ENCODE data around the gene SRPK1.

The SRPK1 gene

DNA sequence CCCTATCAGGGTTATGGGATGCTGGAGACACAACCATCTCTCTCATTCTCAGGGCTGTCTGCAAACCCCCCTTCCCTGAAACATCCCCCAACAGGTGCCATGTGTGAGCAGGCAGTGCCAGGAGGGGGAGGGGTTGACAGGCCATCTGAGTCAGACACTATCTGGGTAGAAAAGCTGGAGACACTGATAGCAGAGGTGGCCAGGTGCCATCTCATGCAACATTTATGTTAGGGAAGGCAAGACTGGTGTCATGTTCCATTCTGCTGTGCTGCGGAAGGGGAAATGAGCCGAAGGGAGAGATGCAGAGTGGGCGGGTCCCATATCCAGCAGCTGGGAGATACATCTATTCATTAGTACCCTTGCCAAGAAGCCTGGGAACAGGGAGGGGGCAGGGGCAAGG, 112.2 kb downstream of the SRPK1 start:
- Histone ChIP-seq H3K9me3 (ENCODE audit: severe bottlenecking) (no peaks in the 10 kb centered on the region), H3K27ac (no peak overlapping the region), H3K36me3 (no peaks in the 10 kb centered on the region)

DNA sequence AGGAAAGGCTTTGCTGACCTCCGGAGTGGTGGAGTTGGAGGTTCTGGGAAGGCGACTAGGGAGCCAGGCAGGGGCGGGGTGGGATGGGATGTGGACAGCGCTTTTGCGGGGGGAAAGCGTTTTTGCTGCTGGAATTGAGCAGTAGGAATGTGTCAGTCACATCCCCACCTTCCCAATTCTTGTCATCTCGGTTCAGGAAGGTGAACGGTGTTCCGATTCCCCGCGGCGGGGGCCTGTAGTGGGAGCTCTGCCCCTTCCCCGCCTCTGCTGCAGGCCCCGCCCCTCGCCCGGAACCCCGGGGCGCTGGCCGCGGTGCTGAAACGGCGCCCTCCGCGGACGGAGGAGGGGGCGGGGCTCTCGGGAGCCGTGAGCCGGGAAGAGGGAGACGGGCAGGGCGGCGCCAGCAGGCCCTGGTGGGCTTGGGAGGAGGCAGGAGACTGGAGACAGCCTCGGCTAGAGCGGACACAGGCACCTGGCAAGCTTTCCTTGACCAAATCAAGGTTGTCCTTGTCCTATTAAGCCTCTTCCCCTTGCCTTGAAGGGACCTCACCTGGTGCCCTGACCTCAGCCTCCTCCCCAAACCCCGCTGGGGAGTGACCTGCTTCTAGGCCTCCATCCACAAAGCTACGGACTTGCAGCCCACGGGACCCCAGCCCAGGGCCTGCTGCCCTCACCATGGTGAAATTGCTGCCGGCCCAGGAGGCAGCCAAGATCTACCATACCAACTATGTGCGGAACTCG, 115.7 kb downstream of the SRPK1 start, which contains the start of gene LHFPL5:
LHFPL5 (plus strand) TSS at position 357 of the 741 bp plus-strand sequence; CDS start at position 676, 319 bp downstream.
- no peaks in the 10 kb centered on the region for H3K27me3 ChIP-seq (ENCODE audit: insufficient read depth, low read depth, severe bottlenecking)
- no peaks in the 10 kb centered on the region for H3K36me3 ChIP-seq
- H3K9me3 ChIP-seq (ENCODE audit: severe bottlenecking) = no peaks in the 10 kb centered on the region
- H3K27ac ChIP-seq = peak within 1 kb of the TSS; percentile 58
- TF ChIP-seq, protein P1, sequence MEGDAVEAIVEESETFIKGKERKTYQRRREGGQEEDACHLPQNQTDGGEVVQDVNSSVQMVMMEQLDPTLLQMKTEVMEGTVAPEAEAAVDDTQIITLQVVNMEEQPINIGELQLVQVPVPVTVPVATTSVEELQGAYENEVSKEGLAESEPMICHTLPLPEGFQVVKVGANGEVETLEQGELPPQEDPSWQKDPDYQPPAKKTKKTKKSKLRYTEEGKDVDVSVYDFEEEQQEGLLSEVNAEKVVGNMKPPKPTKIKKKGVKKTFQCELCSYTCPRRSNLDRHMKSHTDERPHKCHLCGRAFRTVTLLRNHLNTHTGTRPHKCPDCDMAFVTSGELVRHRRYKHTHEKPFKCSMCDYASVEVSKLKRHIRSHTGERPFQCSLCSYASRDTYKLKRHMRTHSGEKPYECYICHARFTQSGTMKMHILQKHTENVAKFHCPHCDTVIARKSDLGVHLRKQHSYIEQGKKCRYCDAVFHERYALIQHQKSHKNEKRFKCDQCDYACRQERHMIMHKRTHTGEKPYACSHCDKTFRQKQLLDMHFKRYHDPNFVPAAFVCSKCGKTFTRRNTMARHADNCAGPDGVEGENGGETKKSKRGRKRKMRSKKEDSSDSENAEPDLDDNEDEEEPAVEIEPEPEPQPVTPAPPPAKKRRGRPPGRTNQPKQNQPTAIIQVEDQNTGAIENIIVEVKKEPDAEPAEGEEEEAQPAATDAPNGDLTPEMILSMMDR (IDR thresholded peaks at IDR 0.05; ENCODE audit: low read depth, low read length) = peak; percentile 19; the same call in 1 of the 2 replicates
- DNase-seq = peak; percentile 91
- H3K4me3 ChIP-seq (ENCODE audit: low read depth, low read length) = peak within 1 kb of the TSS; percentile 61

More for the DNA sequence above, 112.2 kb downstream of the SRPK1 start:
- H3K4me3 ChIP-seq (ENCODE audit: low read depth, low read length) = no peak overlapping the region
- TF ChIP-seq, protein P1 (IDR thresholded peaks at IDR 0.05; ENCODE audit: low read depth, low read length) = no peak
- H3K27me3 ChIP-seq (ENCODE audit: insufficient read depth, low read depth, severe bottlenecking) = no peaks in the 10 kb centered on the region
- DNase-seq = no peak

DNA sequence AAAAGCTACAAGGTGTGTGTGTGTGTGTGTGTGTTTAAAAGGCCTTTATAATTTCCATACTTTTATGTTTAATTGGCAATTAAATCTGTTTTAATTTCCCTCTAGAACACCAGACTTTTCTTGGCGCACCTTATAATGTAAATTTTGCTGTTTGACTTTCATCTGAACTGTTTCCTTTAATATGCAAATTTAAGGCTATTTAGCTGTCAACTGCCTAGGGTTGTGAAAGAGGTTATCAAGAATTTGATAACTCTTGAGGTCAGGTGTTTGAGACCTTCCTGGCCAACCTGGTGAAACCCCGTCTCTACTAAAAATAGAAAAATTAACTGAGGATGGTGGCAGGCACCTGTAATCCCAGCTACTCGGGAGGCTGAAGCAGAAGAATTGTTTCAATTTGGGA, 119.8 kb downstream of the SRPK1 start:
- H3K27me3 ChIP-seq (ENCODE audit: insufficient read depth, low read depth, severe bottlenecking) = no peaks in the 10 kb centered on the region
- H3K9me3 ChIP-seq (ENCODE audit: severe bottlenecking) = no peaks in the 10 kb centered on the region
- H3K4me3 ChIP-seq (ENCODE audit: low read depth, low read length) = no peak overlapping the region
- H3K36me3 ChIP-seq = no peaks in the 10 kb centered on the region
- H3K27ac ChIP-seq = no peak overlapping the region
- no peak for DNase-seq
- TF ChIP-seq, protein P1 (IDR thresholded peaks at IDR 0.05; ENCODE audit: low read depth, low read length) = no peak

DNA sequence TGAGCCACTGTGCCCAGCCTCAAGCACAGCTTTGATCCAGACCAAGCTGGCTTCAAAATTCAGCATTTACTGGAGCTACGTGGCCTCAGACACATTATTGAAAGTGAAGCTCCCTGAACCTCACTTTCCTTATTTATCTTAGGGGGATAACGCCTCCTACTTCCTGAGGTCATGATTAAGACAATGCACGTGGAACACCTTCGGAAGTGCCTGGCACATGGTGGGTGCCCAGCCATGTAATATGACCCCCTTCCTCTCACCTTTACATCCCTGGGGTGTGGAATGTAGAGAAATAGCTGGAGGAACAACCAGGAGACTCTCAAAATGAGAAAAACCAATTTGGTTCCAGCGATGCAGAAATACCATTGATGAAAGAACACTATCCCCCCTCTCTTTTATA, 122.2 kb downstream of the SRPK1 start:
- no peak for DNase-seq
- no peaks in the 10 kb centered on the region for H3K27me3 ChIP-seq (ENCODE audit: insufficient read depth, low read depth, severe bottlenecking)
- no peaks in the 10 kb centered on the region for H3K9me3 ChIP-seq (ENCODE audit: severe bottlenecking)
- TF ChIP-seq, protein P1 (IDR thresholded peaks at IDR 0.05; ENCODE audit: low read depth, low read length) = no peak
- H3K36me3 ChIP-seq = no peaks in the 10 kb centered on the region
- no peak overlapping the region for H3K4me3 ChIP-seq (ENCODE audit: low read depth, low read length)
- no peak overlapping the region for H3K27ac ChIP-seq

DNA sequence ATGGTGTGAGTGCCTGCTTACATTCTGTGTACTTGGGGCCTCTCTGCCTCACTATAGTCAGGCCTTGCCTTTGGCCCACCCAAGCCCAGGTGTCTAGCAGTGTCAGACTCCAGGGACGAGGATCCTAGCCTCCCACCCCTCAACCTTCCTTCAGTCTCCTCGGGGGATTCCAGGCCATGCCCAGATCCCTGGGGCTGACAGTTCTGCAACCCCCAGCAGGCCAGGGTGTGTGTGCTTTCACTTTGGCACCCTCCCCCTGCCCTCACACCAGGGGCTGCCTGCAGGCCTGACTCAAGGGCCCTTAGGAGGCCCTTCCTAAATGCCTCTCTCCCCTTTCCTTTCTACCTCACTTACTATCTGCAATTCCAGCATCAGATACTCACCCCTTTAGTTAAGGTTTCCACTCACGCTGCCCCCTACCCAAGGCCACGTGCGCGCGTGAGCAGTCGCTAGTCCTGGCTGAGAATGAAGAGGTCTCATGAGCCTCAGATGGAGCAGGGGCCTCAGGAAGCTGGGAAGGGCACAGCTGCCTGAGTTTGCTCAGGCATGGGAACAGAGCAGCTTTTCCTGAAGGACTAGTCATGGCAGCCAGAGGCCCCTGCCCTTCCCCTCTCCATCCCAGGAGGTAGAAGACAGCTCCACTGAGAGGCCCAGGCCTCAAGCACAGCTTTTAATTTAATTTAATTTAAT, 122.9 kb downstream of the SRPK1 start:
- H3K36me3 ChIP-seq = no peaks in the 10 kb centered on the region
- no peak for DNase-seq

More for the DNA sequence above, 122.9 kb downstream of the SRPK1 start:
- Histone ChIP-seq H3K27ac (no peak overlapping the region), H3K9me3 (ENCODE audit: severe bottlenecking) (no peaks in the 10 kb centered on the region), H3K27me3 (ENCODE audit: insufficient read depth, low read depth, severe bottlenecking) (no peaks in the 10 kb centered on the region), H3K4me3 (ENCODE audit: low read depth, low read length) (no peak overlapping the region)
- TF ChIP-seq, protein P1 (IDR thresholded peaks at IDR 0.05; ENCODE audit: low read depth, low read length) = no peak

Data from WERI-Rb-1 (cell line).